A673 (cell line): Measurements from ENCODE around the gene PLEK.

Experiments
- CTCF ChIP-seq: fragments of 300-800, 200-600 bp; sonication (generic); conservative IDR thresholded peaks from 2 replicates; pipeline ENCODE4 v1.5.1; 2017; ENCODE audit warnings: low read depth, mild to moderate bottlenecking, antibody characterized with exemption, low read length, moderate library complexity, mixed read lengths
- EZH2 ChIP-seq: fragments of 200-600 bp; sonication (generic); IDR thresholded peaks from 2 replicates; pipeline ENCODE4 v1.6.1; 2017; ENCODE audit warnings: borderline replicate concordance, low read depth, mild to moderate bottlenecking, mixed read lengths, antibody characterized with exemption, low read length; ENCODE audit not compliant: poor library complexity, severe bottlenecking

GRCh38 chr2:68341583-68341982, 23.5 kb upstream of the PLEK start:
- TF ChIP-seq EZH2 (no peak), CTCF (no peak)
